KBM-7 (cell line): ENCODE data around the gene CHCHD3.

Experiments
- DNase-seq: peaks from one replicate; pipeline ENCODE4 v3.0.0-alpha.2; 2015
- in situ Hi-C: fragments of 300-500 bp; cut with MboI; formaldehyde crosslinking; loops from 2 replicates; pipeline ENCODE4 v1.14.3; 2020; ENCODE audit warnings: low sequenced_read_pairs, low pct_unique_long_range_greater_than_20kb, mixed read lengths

The CHCHD3 gene

GRCh38 chr7:132882714-132883428 lies 199.0 kb downstream of the CHCHD3 start:
- DNase-seq: no peak
- in situ Hi-C loops: no loop called here

GRCh38 chr7:132881317-132881716 lies 200.6 kb downstream of the CHCHD3 start:
- in situ Hi-C loops: no loop called here
- DNase-seq: no peak

GRCh38 chr7:132879579-132879978 lies 202.3 kb downstream of the CHCHD3 start:
- DNase-seq: no peak
- in situ Hi-C loops: no loop called here

GRCh38 chr7:132878204-132878919 lies 203.5 kb downstream of the CHCHD3 start:
- no peak for DNase-seq
- in situ Hi-C loops: no loop called here

GRCh38 chr7:132877573-132877972 lies 204.3 kb downstream of the CHCHD3 start:
- in situ Hi-C loops: no loop called here
- no peak for DNase-seq

GRCh38 chr7:132876576-132876975 lies 205.3 kb downstream of the CHCHD3 start:
- in situ Hi-C loops: no loop called here

GRCh38 chr7:132872034-132872433 lies 209.9 kb downstream of the CHCHD3 start:
- no peak for DNase-seq
- in situ Hi-C loops: no loop called here

More at GRCh38 chr7:132876576-132876975, 205.3 kb downstream of the CHCHD3 start:
- DNase-seq: no peak

- no peak for DNase-seq
These were observed 210.5 kb downstream of the CHCHD3 start for GRCh38 chr7:132871419-132871818.

GRCh38 chr7:132869166-132869861 lies 212.6 kb downstream of the CHCHD3 start:
- DNase-seq: no peak
- in situ Hi-C loops: no loop called here

More at GRCh38 chr7:132871419-132871818, 210.5 kb downstream of the CHCHD3 start:
- in situ Hi-C loops: no loop called here

GRCh38 chr7:132866551-132866950 lies 215.3 kb downstream of the CHCHD3 start:
- in situ Hi-C loops: no loop called here
- no peak for DNase-seq

- DNase-seq: peak; percentile 14
- in situ Hi-C loops: no loop called here
These were observed 215.8 kb downstream of the CHCHD3 start for GRCh38 chr7:132866144-132866531.

- in situ Hi-C loops: no loop called here
- peak; percentile 46 for DNase-seq
These were observed 216.3 kb downstream of the CHCHD3 start for GRCh38 chr7:132865366-132866143.

GRCh38 chr7:132861940-132862554 lies 219.8 kb downstream of the CHCHD3 start:
- no peak for DNase-seq
- in situ Hi-C loops: no loop called here

- in situ Hi-C loops: no loop called here
- DNase-seq: no peak
These were observed 220.5 kb downstream of the CHCHD3 start for GRCh38 chr7:132861424-132861823.

GRCh38 chr7:132859199-132859598 lies 222.7 kb downstream of the CHCHD3 start:
- no peak for DNase-seq
- in situ Hi-C loops: no loop called here

- no peak for DNase-seq
- in situ Hi-C loops: no loop called here
These were observed 223.1 kb downstream of the CHCHD3 start for GRCh38 chr7:132858760-132859159.

- in situ Hi-C loops: no loop called here
- DNase-seq: no peak
These were observed 223.6 kb downstream of the CHCHD3 start for GRCh38 chr7:132858251-132858650.

- no peak for DNase-seq
- in situ Hi-C loops: no loop called here
These were observed 224.2 kb downstream of the CHCHD3 start for GRCh38 chr7:132857703-132858102.

- in situ Hi-C loops: no loop called here
- no peak for DNase-seq
These were observed 224.9 kb downstream of the CHCHD3 start for GRCh38 chr7:132857031-132857430.
